ENCODE data around the gene CHAD. TPM values are rescaled to one million over a fixed set of nuclear protein-coding genes. Genes with fewer than 3 reads are reported as not detected.

The CHAD gene
- total RNA-seq, 4 donors from 2014 or later = not detected

DNA sequence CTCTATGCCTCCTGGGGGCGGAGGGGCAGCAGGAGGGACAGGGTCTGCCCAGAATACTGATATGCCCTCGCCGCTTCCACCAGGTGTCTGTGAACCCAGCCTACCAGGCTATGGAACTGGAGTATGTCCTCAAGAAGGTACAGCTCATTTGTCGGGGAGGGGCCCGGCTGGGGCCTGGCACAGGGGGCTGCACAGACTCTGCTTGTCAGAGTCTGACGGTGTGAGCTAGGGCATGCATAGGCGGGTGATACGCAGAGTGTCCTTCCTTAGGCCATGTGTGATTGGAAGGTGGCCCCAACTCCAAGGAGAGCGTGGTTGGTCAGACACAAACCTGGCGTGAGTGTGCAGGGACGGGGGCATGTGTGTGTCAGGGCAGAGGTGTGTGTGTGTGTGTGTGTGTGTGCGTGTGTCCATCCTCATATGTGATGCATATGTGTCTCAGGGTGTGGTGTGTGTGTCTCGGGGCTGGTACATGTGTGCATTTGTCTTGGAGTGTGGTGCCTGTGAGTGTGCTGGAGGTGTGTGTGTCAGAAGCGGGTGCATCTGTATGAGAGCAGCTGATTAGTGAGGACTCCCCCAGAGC lies 7.0 kb downstream of the CHAD start:
- TF ChIP-seq POLR2AphosphoS5 (IDR thresholded peaks at IDR 0.05) = no peak
- TF ChIP-seq, protein P1, sequence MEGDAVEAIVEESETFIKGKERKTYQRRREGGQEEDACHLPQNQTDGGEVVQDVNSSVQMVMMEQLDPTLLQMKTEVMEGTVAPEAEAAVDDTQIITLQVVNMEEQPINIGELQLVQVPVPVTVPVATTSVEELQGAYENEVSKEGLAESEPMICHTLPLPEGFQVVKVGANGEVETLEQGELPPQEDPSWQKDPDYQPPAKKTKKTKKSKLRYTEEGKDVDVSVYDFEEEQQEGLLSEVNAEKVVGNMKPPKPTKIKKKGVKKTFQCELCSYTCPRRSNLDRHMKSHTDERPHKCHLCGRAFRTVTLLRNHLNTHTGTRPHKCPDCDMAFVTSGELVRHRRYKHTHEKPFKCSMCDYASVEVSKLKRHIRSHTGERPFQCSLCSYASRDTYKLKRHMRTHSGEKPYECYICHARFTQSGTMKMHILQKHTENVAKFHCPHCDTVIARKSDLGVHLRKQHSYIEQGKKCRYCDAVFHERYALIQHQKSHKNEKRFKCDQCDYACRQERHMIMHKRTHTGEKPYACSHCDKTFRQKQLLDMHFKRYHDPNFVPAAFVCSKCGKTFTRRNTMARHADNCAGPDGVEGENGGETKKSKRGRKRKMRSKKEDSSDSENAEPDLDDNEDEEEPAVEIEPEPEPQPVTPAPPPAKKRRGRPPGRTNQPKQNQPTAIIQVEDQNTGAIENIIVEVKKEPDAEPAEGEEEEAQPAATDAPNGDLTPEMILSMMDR (IDR thresholded peaks at IDR 0.05) = no peak
- no peak for TF ChIP-seq POLR2A (IDR thresholded peaks at IDR 0.05)
- TF ChIP-seq EP300 (IDR thresholded peaks at IDR 0.05) = no peak
- Histone ChIP-seq H3K4me3 (no peak overlapping the region), H3K9me3 (no peaks in the 10 kb centered on the region), H3K4me1 (no peaks in the 10 kb centered on the region), H3K36me3 (peaks cover 0 to 43% of the 10 kb centered on the region in 2 donors), H3K27ac (no peak overlapping the region), H3K27me3 (peaks cover 7% of the 10 kb centered on the region)
- 80% methylated on average over 1 to 5 of the region's 14 CpGs for WGBS, 2 donors (ENCODE audit: low coverage in 1 of 2)
- ATAC-seq = no peak

- no peak overlapping the region for H3K4me3 ChIP-seq
- ATAC-seq = no peak
- H3K27me3 ChIP-seq = peaks cover under 1% of the 10 kb centered on the region
- TF ChIP-seq, protein P1 (IDR thresholded peaks at IDR 0.05) = no peak
- TF ChIP-seq POLR2A (IDR thresholded peaks at IDR 0.05) (no peak), EP300 (IDR thresholded peaks at IDR 0.05) (no peak), POLR2AphosphoS5 (IDR thresholded peaks at IDR 0.05) (no peak)
- H3K9me3 ChIP-seq = no peaks in the 10 kb centered on the region
- peaks cover 0 to 43% of the 10 kb centered on the region in 2 donors for H3K36me3 ChIP-seq
- 100% methylated on average over 2 of the region's 9 CpGs; no CpG with 5 or more reads in 1 of the 2 donors for WGBS, 2 donors (ENCODE audit: low coverage in 1 of 2)
- no peaks in the 10 kb centered on the region for H3K4me1 ChIP-seq
- no peak overlapping the region for H3K27ac ChIP-seq
Measured at GRCh38 chr17:50460831-50461526, 7.7 kb downstream of the CHAD start.

- 40% methylated on average over 1 of the region's 4 CpGs; no CpG with 5 or more reads in 1 of the 2 donors for WGBS, 2 donors (ENCODE audit: low coverage in 1 of 2)
- peaks cover 0 to 44% of the 10 kb centered on the region in 2 donors for H3K36me3 ChIP-seq
- no peak for TF ChIP-seq EP300 (IDR thresholded peaks at IDR 0.05)
- TF ChIP-seq POLR2AphosphoS5 (IDR thresholded peaks at IDR 0.05) = no peak
- TF ChIP-seq, protein P1 (IDR thresholded peaks at IDR 0.05) = no peak
- no peak for TF ChIP-seq POLR2A (IDR thresholded peaks at IDR 0.05)
- H3K27ac ChIP-seq = no peak overlapping the region
- ATAC-seq = no peak
- no peak overlapping the region for H3K4me3 ChIP-seq
- no peaks in the 10 kb centered on the region for H3K27me3 ChIP-seq
- no peaks in the 10 kb centered on the region for H3K4me1 ChIP-seq
- H3K9me3 ChIP-seq = no peaks in the 10 kb centered on the region
Measured at GRCh38 chr17:50459756-50460155, 8.9 kb downstream of the CHAD start.

- H3K27me3 ChIP-seq = no peaks in the 10 kb centered on the region
- ATAC-seq = no peak
- H3K9me3 ChIP-seq = no peaks in the 10 kb centered on the region
- WGBS, 2 donors (ENCODE audit: low coverage in 1 of 2) = 78 to 81% methylated on average over 7 to 12 of the region's 16 CpGs
- TF ChIP-seq POLR2AphosphoS5 (IDR thresholded peaks at IDR 0.05) (no peak), POLR2A (IDR thresholded peaks at IDR 0.05) (no peak), EP300 (IDR thresholded peaks at IDR 0.05) (no peak)
- TF ChIP-seq, protein P1 (IDR thresholded peaks at IDR 0.05) = no peak
- H3K4me3 ChIP-seq = no peak overlapping the region
- H3K4me1 ChIP-seq = no peaks in the 10 kb centered on the region
- peaks cover 0 to 44% of the 10 kb centered on the region in 2 donors for H3K36me3 ChIP-seq
- no peak overlapping the region for H3K27ac ChIP-seq
Measured at GRCh38 chr17:50458701-50459676, 9.7 kb downstream of the CHAD start.

Measured in gastroesophageal sphincter (tissue), 4 donors.